ENCODE measurements around the gene TNFRSF12A. TPM values are rescaled to one million over a fixed set of nuclear protein-coding genes. Genes with fewer than 3 reads are reported as not detected.

The TNFRSF12A gene
- total RNA-seq, 1 donor from 2014 or later = 71.3 TPM

- TF ChIP-seq CTCF (IDR thresholded peaks at IDR 0.05) = no peak
- Mint-ChIP-seq H3K27me3 (ENCODE audit: unreplicated experiment) (no peaks in the 10 kb centered on the region), H3K4me3 (ENCODE audit: unreplicated experiment) (no peak overlapping the region)
These were observed 36.4 kb downstream of the TNFRSF12A start for GRCh38 chr16:3056336-3057180.

GRCh38 chr16:3057181-3058138 is 37.3 kb downstream of the TNFRSF12A start:
- no peak for DNase-seq (ENCODE audit: extremely low spot score, unreplicated experiment)
- peaks cover 6% of the 10 kb centered on the region for H3K36me3 Mint-ChIP-seq (ENCODE audit: unreplicated experiment)
- H3K4me3 Mint-ChIP-seq (ENCODE audit: unreplicated experiment) = peak overlapping the region; percentile 26
- H3K27me3 Mint-ChIP-seq (ENCODE audit: unreplicated experiment) = no peaks in the 10 kb centered on the region
- no peak overlapping the region for H3K27ac Mint-ChIP-seq (ENCODE audit: unreplicated experiment)
- peaks cover 15% of the 10 kb centered on the region for H3K4me1 Mint-ChIP-seq (ENCODE audit: unreplicated experiment)
- no peak for TF ChIP-seq CTCF (IDR thresholded peaks at IDR 0.05)
- H3K9me3 Mint-ChIP-seq (ENCODE audit: unreplicated experiment) = no peaks in the 10 kb centered on the region

More at GRCh38 chr16:3056336-3057180, 36.4 kb downstream of the TNFRSF12A start:
- no peaks in the 10 kb centered on the region for H3K9me3 Mint-ChIP-seq (ENCODE audit: unreplicated experiment)
- peaks cover 15% of the 10 kb centered on the region for H3K4me1 Mint-ChIP-seq (ENCODE audit: unreplicated experiment)
- peaks cover 6% of the 10 kb centered on the region for H3K36me3 Mint-ChIP-seq (ENCODE audit: unreplicated experiment)
- H3K27ac Mint-ChIP-seq (ENCODE audit: unreplicated experiment) = no peak overlapping the region
- no peak for DNase-seq (ENCODE audit: extremely low spot score, unreplicated experiment)

GRCh38 chr16:3058139-3059030 is 38.2 kb downstream of the TNFRSF12A start:
- Mint-ChIP-seq H3K27me3 (ENCODE audit: unreplicated experiment) (no peaks in the 10 kb centered on the region), H3K9me3 (ENCODE audit: unreplicated experiment) (no peaks in the 10 kb centered on the region), H3K4me1 (ENCODE audit: unreplicated experiment) (peaks cover 15% of the 10 kb centered on the region), H3K4me3 (ENCODE audit: unreplicated experiment) (peak overlapping the region; percentile 83), H3K36me3 (ENCODE audit: unreplicated experiment) (peaks cover 6% of the 10 kb centered on the region), H3K27ac (ENCODE audit: unreplicated experiment) (peak overlapping the region; percentile 62)
- TF ChIP-seq CTCF (IDR thresholded peaks at IDR 0.05) = no peak
- no peak for DNase-seq (ENCODE audit: extremely low spot score, unreplicated experiment)

GRCh38 chr16:3059041-3059722 is 39.0 kb downstream of the TNFRSF12A start:
- Mint-ChIP-seq H3K27ac (ENCODE audit: unreplicated experiment) (peak overlapping the region; percentile 71), H3K4me1 (ENCODE audit: unreplicated experiment) (peaks cover 15% of the 10 kb centered on the region), H3K9me3 (ENCODE audit: unreplicated experiment) (no peaks in the 10 kb centered on the region), H3K27me3 (ENCODE audit: unreplicated experiment) (no peaks in the 10 kb centered on the region), H3K36me3 (ENCODE audit: unreplicated experiment) (no peaks in the 10 kb centered on the region), H3K4me3 (ENCODE audit: unreplicated experiment) (peak overlapping the region; percentile 83)
- peak; percentile 91 for TF ChIP-seq CTCF (IDR thresholded peaks at IDR 0.05)
- DNase-seq (ENCODE audit: extremely low spot score, unreplicated experiment) = peak; percentile 97
